22Rv1 (cell line): Measurements from ENCODE around the gene WNT5B.

ENCODE experiments used
- ZFX ChIP-seq: fragments of 450-650 bp; IDR thresholded peaks from 2 replicates; pipeline ENCODE4 v1.6.1; 2017; ENCODE audit warnings: antibody characterized with exemption, borderline replicate concordance
- TF ChIP-seq, protein P1 (sequence below): fragments of 450-650 bp; IDR thresholded peaks from 2 replicates; pipeline ENCODE4 v1.5.1; 2017; ENCODE audit warnings: mild to moderate bottlenecking

DNA sequence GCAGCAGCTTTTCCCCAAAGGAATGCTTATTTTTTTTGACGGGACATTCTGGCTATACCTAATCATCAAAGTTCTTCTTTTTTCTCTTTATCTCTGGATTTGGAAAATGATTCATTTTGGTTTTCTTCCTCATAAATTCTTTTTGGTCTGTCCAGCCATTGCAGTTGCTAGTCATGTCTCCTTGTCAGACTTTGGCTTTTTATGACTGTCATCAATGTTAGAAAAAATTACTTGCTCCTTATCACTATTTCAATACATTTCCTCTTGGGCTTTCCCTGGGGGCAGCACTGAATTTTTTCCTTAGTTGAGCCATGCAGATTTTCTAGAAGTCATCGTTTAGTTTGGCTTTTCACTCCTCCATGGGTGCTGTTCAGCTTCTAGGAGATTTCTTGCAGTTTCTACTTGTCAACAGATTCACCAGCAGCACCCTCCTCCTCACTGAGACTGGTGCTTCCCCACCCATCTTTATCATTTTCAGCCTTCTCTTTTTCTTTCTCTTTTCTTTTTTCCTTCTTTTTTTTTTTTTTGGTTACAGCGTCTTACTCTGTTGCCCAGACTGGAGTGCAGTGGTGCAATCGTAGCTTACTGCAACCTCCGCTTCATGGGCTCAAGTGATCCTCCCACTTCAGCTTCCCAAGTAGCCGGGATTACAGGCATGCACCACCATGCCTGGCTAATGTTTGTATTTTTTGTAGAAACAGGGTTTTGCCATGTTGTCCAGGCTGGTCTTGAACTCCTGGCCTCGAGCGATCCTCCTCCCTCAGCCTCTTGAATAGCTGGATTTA, 67.0 kb downstream of the WNT5B start:
- TF ChIP-seq, protein P1, sequence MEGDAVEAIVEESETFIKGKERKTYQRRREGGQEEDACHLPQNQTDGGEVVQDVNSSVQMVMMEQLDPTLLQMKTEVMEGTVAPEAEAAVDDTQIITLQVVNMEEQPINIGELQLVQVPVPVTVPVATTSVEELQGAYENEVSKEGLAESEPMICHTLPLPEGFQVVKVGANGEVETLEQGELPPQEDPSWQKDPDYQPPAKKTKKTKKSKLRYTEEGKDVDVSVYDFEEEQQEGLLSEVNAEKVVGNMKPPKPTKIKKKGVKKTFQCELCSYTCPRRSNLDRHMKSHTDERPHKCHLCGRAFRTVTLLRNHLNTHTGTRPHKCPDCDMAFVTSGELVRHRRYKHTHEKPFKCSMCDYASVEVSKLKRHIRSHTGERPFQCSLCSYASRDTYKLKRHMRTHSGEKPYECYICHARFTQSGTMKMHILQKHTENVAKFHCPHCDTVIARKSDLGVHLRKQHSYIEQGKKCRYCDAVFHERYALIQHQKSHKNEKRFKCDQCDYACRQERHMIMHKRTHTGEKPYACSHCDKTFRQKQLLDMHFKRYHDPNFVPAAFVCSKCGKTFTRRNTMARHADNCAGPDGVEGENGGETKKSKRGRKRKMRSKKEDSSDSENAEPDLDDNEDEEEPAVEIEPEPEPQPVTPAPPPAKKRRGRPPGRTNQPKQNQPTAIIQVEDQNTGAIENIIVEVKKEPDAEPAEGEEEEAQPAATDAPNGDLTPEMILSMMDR = no peak
- TF ChIP-seq ZFX = no peak
